Smooth muscle cell (in vitro differentiated cells): ENCODE measurements around the gene SPATA6L. TPM values are rescaled to one million over a fixed set of nuclear protein-coding genes. Genes with fewer than 3 reads are reported as not detected.

Source experiments
- DNase-seq: peaks from one replicate; lab custom pipeline; 2025; ENCODE audit not compliant: unreplicated experiment; lab: John Stamatoyannopoulos, UW
- H2AFZ ChIP-seq: fragments of 200-600 bp; sonication (generic); 2 replicates; pipeline ENCODE4 v1.6.0; 2016; ENCODE audit warnings: antibody characterized with exemption, low read depth, mild to moderate bottlenecking
- H3F3A ChIP-seq: fragments of 200-600 bp; sonication (generic); 2 replicates; pipeline ENCODE4 v1.6.0; 2017; ENCODE audit warnings: antibody characterized with exemption, low read depth
- H3K27ac ChIP-seq: fragments of 200-600 bp; sonication (generic); 2 replicates; pipeline ENCODE4 v1.5.1; 2016; ENCODE audit warnings: low read depth, mild to moderate bottlenecking
- H3K27me3 ChIP-seq: fragments of 200-600 bp; sonication (generic); 2 replicates; pipeline ENCODE4 v1.6.1; 2016; ENCODE audit warnings: low read depth, mild to moderate bottlenecking
- H3K36me3 ChIP-seq: fragments of 200-600 bp; sonication (generic); 2 replicates; pipeline ENCODE4 v1.5.1; 2016; ENCODE audit warnings: low read depth
- H3K4me1 ChIP-seq: fragments of 200-600 bp; sonication (generic); 2 replicates; pipeline ENCODE4 v1.5.1; 2016; ENCODE audit warnings: low read depth
- H3K4me2 ChIP-seq: fragments of 200-600 bp; sonication (generic); 2 replicates; pipeline ENCODE4 v1.6.0; 2016; ENCODE audit warnings: mild to moderate bottlenecking
- H3K4me3 ChIP-seq: fragments of 200-600 bp; sonication (generic); 2 replicates; pipeline ENCODE4 v1.5.1; 2016; ENCODE audit warnings: mild to moderate bottlenecking
- H3K79me2 ChIP-seq: fragments of 200-600 bp; sonication (generic); 2 replicates; pipeline ENCODE4 v1.6.0; 2016; ENCODE audit warnings: low read depth, mild to moderate bottlenecking
- H3K9ac ChIP-seq: fragments of 200-600 bp; sonication (generic); 2 replicates; pipeline ENCODE4 v1.6.0; 2016; ENCODE audit warnings: low read depth
- H3K9me3 ChIP-seq: fragments of 200-600 bp; sonication (generic); replicated peaks from 2 replicates; pipeline ENCODE4 v1.5.1; 2016; ENCODE audit warnings: low read depth
- H4K20me1 ChIP-seq: fragments of 200-600 bp; sonication (generic); 2 replicates; pipeline ENCODE4 v1.6.0; 2016; ENCODE audit warnings: low read depth
- WGBS: methylation state at CpG from one replicate; pipeline ENCODE4 v1.1.7; 2016; ENCODE audit warnings: low lambda C conversion rate; 5-methylcytosine and 5-hydroxymethylcytosine counted together
- polyA plus RNA-seq: library from polyadenylated mRNA; unstranded; fragments of >200 nt; fragmentation: Nextera tagmentation; extraction: Ambion mirVana; gene quantifications from 2 replicates; pipeline ENCODE4 v1.2.1, GENCODE V29; 2016
- total RNA-seq: library from RNA; depleted of rRNA; stranded (reverse); fragments of >200 nt; gene quantifications from 2 replicates; pipeline ENCODE4 v1.2.3, GENCODE V29; 2014
- TF ChIP-seq, protein P1 (sequence below): fragments of 200-600 bp; sonication (generic); IDR thresholded peaks from 2 replicates; pipeline ENCODE4 v1.5.1; 2017; ENCODE audit warnings: borderline replicate concordance, mild to moderate bottlenecking, antibody characterized with exemption; ENCODE audit not compliant: insufficient read depth, poor library complexity, severe bottlenecking

The SPATA6L gene
- total and polyA plus RNA-seq, 2 experiments from 2014 or later: 0.57 to 0.67 TPM

DNA sequence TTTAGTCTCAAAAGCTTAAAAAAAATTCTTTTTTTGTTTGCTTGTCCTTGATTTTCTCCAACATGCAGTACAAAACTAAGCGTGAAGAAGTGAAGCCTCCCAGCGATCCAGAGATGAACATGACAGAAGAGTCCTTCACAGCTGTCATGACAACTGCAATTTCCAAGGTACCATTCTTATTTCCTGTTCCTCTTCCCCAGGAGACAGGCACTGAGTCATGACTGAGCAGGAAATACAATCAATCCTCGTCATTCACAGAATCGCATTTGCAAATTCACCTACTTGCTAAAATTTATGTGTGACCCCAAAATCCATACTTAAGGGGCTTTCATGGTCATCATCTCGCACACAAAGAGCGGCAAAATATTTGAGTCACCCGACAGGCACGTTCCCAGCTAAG is 98.7 kb downstream of the SPATA6L start:
- Histone ChIP-seq H3K4me1 (no peaks in the 10 kb centered on the region), H2AFZ (no peak overlapping the region), H3K27me3 (no peaks in the 10 kb centered on the region), H3K36me3 (no peaks in the 10 kb centered on the region), H3K9me3 (no peaks in the 10 kb centered on the region), H3K27ac (no peak overlapping the region), H3K9ac (no peak overlapping the region), H4K20me1 (no peaks in the 10 kb centered on the region), H3K4me3 (no peak overlapping the region), H3K79me2 (no peaks in the 10 kb centered on the region), H3F3A (no peaks in the 10 kb centered on the region), H3K4me2 (no peak overlapping the region)
- WGBS: 97% methylated on average over 8 of the region's 8 CpGs
- TF ChIP-seq, protein P1, sequence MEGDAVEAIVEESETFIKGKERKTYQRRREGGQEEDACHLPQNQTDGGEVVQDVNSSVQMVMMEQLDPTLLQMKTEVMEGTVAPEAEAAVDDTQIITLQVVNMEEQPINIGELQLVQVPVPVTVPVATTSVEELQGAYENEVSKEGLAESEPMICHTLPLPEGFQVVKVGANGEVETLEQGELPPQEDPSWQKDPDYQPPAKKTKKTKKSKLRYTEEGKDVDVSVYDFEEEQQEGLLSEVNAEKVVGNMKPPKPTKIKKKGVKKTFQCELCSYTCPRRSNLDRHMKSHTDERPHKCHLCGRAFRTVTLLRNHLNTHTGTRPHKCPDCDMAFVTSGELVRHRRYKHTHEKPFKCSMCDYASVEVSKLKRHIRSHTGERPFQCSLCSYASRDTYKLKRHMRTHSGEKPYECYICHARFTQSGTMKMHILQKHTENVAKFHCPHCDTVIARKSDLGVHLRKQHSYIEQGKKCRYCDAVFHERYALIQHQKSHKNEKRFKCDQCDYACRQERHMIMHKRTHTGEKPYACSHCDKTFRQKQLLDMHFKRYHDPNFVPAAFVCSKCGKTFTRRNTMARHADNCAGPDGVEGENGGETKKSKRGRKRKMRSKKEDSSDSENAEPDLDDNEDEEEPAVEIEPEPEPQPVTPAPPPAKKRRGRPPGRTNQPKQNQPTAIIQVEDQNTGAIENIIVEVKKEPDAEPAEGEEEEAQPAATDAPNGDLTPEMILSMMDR: no peak
- no peak for DNase-seq

DNA sequence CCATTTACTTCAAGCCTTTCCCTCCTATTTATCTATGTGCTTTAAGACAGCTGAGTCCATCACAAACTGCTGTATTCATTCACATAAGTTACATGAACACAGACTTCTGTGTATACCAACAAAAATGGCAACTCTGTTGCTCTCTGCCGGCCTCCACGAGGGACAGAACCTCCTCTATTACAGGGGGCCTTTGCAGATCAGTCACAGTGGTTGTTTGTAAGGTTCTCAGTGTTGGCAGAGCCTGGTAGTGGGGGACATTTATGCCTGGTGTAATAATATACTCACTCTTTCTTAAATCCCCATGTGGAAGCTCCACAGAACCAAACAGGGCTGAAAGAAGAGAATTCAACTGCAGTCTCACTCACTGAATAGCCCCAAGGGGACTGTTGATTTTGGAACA is 99.5 kb downstream of the SPATA6L start:
- TF ChIP-seq, protein P1: no peak
- no peak overlapping the region for H3K9ac ChIP-seq
- no peaks in the 10 kb centered on the region for H3K79me2 ChIP-seq
- H3K4me2 ChIP-seq: no peak overlapping the region
- WGBS: 94% methylated on average over 2 of the region's 2 CpGs
- no peak overlapping the region for H3K27ac ChIP-seq
- H4K20me1 ChIP-seq: no peaks in the 10 kb centered on the region
- no peaks in the 10 kb centered on the region for H3F3A ChIP-seq
- H3K4me1 ChIP-seq: no peaks in the 10 kb centered on the region
- no peak overlapping the region for H2AFZ ChIP-seq
- H3K27me3 ChIP-seq: no peaks in the 10 kb centered on the region
- no peak overlapping the region for H3K4me3 ChIP-seq
- no peak for DNase-seq
- no peaks in the 10 kb centered on the region for H3K9me3 ChIP-seq
- H3K36me3 ChIP-seq: no peaks in the 10 kb centered on the region

DNA sequence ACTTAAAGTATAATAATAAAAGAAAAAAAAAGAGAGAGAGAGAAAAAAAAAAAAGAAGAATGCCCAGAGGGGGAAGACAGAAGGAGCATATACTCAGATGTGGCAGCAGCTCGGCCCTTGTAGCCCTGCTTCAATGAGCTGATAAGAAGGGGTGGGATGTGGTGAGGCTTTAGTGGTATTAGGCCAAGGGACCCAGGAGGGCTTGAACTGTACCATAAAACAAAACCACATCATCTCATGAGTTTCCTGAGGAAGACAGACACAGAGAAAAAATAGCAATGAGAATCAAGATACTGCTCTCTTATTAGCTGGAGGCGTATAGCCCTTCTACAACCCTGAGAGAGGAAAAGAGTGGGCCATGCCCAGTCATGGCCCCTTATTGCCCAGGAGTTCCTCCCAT is 103.2 kb downstream of the SPATA6L start:
- H2AFZ ChIP-seq: no peak overlapping the region
- no peak overlapping the region for H3K27ac ChIP-seq
- 83% methylated on average over 2 of the region's 2 CpGs for WGBS
- no peaks in the 10 kb centered on the region for H3K79me2 ChIP-seq
- DNase-seq: no peak
- no peaks in the 10 kb centered on the region for H3K4me1 ChIP-seq
- H4K20me1 ChIP-seq: no peaks in the 10 kb centered on the region
- TF ChIP-seq, protein P1: no peak
- H3F3A ChIP-seq: no peaks in the 10 kb centered on the region
- H3K4me2 ChIP-seq: no peak overlapping the region
- H3K9ac ChIP-seq: no peak overlapping the region
- H3K36me3 ChIP-seq: no peaks in the 10 kb centered on the region
- no peaks in the 10 kb centered on the region for H3K9me3 ChIP-seq
- H3K4me3 ChIP-seq: no peak overlapping the region
- no peaks in the 10 kb centered on the region for H3K27me3 ChIP-seq
